NT2/D1 (cell line): ENCODE data around the gene PMEL.
"Not testable (repeated sequence)": the region's sequence is repeated elsewhere in the genome, so short reads cannot be mapped to it uniquely, and the experiment has no call there.

Experiments used
- DNase-seq: peaks from one replicate; pipeline ENCODE4 v3.0.0-alpha.2; 2011; ENCODE audit warnings: low read depth, low spot score
- H3K27me3 ChIP-seq: 2 replicates; pipeline ENCODE4 v1.6.0; 2011; ENCODE audit warnings: mild to moderate bottlenecking; ENCODE audit not compliant: insufficient read length, insufficient read depth
- H3K36me3 ChIP-seq: 2 replicates; pipeline ENCODE4 v1.6.1; 2011; ENCODE audit warnings: mild to moderate bottlenecking, low read length, mixed read lengths; ENCODE audit not compliant: insufficient read depth, insufficient read length
- H3K4me1 ChIP-seq: 2 replicates; pipeline ENCODE4 v1.5.1; 2011; ENCODE audit not compliant: insufficient read depth, insufficient read length
- H3K4me3 ChIP-seq: 2 replicates; pipeline ENCODE4 v1.5.1; 2011; ENCODE audit warnings: low read depth; ENCODE audit not compliant: insufficient read length
- H3K9ac ChIP-seq: 2 replicates; pipeline ENCODE4 v1.6.0; 2011; ENCODE audit warnings: low read depth; ENCODE audit not compliant: insufficient read length
- H3K9me3 ChIP-seq: 2 replicates; pipeline ENCODE4 v1.5.1; 2011; ENCODE audit warnings: mild to moderate bottlenecking, low read length; ENCODE audit not compliant: insufficient read depth
- SUZ12 ChIP-seq: IDR thresholded peaks from 2 replicates; pipeline ENCODE4 v1.6.1; 2011; ENCODE audit not compliant: insufficient read length, insufficient read depth; ENCODE audit errors: extremely low read depth
- YY1 ChIP-seq: IDR thresholded peaks from 2 replicates; pipeline ENCODE4 v1.6.1; 2011; ENCODE audit not compliant: insufficient read length, insufficient read depth
- ZNF274 ChIP-seq: IDR thresholded peaks from 2 replicates; pipeline ENCODE4 v1.6.1; 2011; ENCODE audit warnings: mild to moderate bottlenecking, low read depth, low read length

PMEL gene

DNA sequence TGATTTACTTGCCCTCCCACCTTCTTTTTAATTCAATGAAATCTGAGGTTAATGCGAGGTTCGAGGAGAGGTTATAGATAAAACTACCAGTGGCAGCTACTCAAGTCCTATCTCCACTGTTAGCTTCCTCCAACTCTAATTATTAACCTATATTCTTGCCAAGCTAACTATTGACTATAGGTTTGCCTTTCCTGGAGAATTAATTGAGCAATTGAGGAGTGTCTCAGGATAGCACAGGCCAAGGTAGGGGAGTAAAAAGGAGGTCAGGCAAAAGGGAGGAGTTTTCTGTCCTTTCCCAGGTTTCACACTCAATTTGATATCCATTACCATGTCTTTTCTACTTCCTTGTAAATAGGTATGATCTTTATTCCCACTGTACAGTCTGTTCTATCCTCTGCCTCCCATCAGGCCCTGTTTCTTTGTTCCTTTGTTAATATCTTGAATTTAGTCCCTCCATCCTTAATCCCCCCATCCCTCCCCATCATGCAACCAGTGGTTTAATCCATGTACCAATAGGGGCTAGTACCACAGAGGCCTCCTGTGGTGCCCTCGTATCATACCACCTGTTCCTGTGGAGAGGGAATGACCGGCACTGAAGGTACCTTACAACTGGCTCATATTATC is 27.5 kb upstream of the PMEL start:
- Histone ChIP-seq H3K4me3 (no peak overlapping the region), H3K36me3 (peaks cover 73% of the 10 kb centered on the region), H3K9ac (no peak overlapping the region), H3K9me3 (no peaks in the 10 kb centered on the region), H3K27me3 (no peaks in the 10 kb centered on the region), H3K4me1 (peaks cover under 1% of the 10 kb centered on the region)
- TF ChIP-seq ZNF274 (no peak), SUZ12 (no peak), YY1 (no peak)
- no peak for DNase-seq

DNA sequence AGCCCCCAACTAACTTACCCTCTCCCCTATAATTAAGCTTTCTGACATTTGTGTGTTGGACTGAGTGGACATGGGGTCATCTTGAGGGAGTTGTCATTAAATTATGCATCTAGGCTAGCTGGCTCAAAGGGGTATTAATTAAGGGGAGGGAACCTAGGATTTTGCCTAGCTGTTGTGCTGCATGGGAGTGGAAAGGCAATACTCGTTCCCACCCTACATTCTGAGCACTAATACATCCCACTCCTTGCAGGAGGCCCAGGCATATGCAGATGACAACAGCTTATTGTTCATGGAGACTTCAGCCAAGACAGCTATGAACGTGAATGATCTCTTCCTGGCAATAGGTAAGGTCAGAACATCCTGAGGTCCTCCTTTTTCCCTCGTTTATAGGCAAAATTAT is 25.3 kb upstream of the PMEL start:
- no peaks in the 10 kb centered on the region for H3K4me1 ChIP-seq
- H3K9ac ChIP-seq: no peak overlapping the region
- H3K4me3 ChIP-seq: no peak overlapping the region
- peaks cover 91% of the 10 kb centered on the region for H3K36me3 ChIP-seq
- no peaks in the 10 kb centered on the region for H3K27me3 ChIP-seq
- no peaks in the 10 kb centered on the region for H3K9me3 ChIP-seq
- DNase-seq: no peak
- TF ChIP-seq SUZ12 (no peak), YY1 (no peak), ZNF274 (no peak)

GRCh38 chr12:55985976-55986375 is 20.1 kb upstream of the PMEL start:
- not testable (repeated sequence) for H3K4me3 ChIP-seq, H3K9me3 ChIP-seq, H3K27me3 ChIP-seq, DNase-seq, H3K9ac ChIP-seq, H3K4me1 ChIP-seq
- H3K36me3 ChIP-seq: peaks cover 85% of the 10 kb centered on the region

DNA sequence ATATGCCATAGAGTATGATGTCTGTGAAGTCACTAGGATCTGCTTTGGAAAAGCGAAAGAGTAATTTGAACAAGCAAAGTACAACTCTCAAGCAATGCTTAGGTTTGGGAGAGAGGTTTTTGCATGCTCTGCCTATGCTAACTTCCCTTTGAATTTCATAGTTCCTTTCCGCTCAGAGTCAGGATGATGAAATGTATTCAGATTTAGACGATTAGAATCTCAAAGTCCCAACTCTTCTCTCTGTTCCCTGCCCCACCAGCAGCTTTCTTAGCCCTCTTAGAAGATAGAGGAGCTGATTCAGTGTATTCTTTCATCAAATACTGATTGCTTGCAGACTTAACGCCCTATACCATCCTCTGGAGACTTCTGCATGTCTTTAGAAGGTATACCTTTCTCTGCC is 19.5 kb upstream of the PMEL start:
- Histone ChIP-seq H3K27me3 (no peaks in the 10 kb centered on the region), H3K4me1 (no peaks in the 10 kb centered on the region), H3K4me3 (no peak overlapping the region), H3K9ac (no peak overlapping the region), H3K9me3 (no peaks in the 10 kb centered on the region), H3K36me3 (peaks cover 83% of the 10 kb centered on the region)
- TF ChIP-seq ZNF274 (no peak), SUZ12 (no peak), YY1 (no peak)
- DNase-seq: no peak

DNA sequence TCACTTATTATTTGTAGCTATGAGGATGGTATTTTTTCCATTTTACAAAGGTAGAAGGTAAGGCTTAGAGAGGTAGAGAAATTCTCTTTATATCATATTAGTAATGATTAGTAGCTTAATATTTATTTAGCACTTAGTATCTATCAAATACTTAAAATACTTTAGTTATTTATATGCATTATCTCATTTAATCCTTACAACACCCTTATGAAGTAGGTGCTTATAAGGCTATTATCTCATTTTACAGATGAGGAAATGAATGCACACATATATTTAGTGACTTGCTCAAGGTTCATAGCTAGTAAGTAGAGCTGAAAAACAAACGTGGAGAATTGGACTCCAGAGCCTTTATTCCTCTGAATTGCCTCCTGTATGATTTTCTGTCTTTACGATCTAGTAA is 19.0 kb upstream of the PMEL start:
- H3K9ac ChIP-seq: no peak overlapping the region
- no peak for TF ChIP-seq SUZ12
- TF ChIP-seq ZNF274: no peak
- no peak for TF ChIP-seq YY1
- H3K4me3 ChIP-seq: no peak overlapping the region
- DNase-seq: no peak
- H3K27me3 ChIP-seq: no peaks in the 10 kb centered on the region
- peaks cover 83% of the 10 kb centered on the region for H3K36me3 ChIP-seq
- no peaks in the 10 kb centered on the region for H3K9me3 ChIP-seq
- no peaks in the 10 kb centered on the region for H3K4me1 ChIP-seq

DNA sequence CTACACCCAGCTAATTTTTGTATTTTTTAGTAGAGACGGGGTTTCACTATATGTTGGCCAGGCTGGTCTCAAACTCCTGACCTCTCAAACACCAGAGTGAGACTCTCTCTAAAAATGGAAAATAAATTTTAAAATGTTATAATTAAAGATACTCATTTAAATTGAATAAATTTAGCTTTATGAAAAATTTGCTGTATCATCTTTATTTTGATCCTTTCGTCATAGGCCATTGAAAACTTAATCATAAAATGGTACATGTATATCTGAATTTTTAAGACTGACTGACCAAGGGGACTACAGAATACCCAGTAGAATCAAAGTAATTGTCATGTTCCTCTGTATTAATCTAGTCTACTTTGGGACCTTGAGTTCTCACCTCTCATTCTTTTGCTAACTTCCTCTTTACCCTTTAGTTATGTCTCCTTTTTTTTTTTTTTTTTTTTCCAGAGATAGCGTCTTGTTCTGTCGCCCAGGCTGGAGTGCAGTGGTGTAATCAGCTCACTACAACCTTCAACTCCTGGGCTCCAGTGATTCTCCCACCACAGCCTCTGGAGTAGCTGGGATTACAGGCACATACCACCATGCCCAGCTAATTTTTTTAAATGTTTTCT is 17.5 kb upstream of the PMEL start:
- peaks cover 79% of the 10 kb centered on the region for H3K36me3 ChIP-seq

DNA sequence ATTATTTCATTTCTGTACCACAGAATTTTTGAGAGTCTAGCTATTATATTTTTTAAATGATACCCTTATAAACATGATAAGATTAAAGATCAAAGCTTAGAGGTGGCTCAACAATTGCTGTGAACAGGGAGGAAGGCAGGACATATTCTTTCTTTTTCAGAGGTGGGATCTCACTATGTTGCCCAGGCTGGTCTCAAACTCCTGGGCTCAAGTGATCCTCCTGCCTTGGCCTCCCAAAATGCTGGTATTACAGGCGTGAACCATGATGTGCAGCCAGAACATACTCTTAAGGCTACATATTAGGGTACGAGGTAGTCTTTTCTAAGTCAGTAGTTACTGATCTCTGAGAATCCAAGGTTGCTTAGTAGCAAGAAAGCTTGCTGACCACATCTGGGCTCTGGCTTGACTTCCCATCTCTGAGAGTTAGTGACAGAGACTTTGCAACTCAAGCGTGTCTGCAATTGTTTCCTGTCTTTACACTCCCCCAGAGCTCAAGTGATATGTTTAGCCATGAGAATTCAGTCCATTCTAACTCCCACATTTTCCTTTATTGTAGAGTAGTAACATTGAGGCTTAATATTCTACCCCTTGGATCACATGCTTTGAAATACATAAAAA is 16.6 kb upstream of the PMEL start:
- no peak for TF ChIP-seq ZNF274
- TF ChIP-seq SUZ12: no peak
- no peak for TF ChIP-seq YY1
- Histone ChIP-seq H3K4me3 (no peak overlapping the region), H3K9ac (no peak overlapping the region), H3K4me1 (no peaks in the 10 kb centered on the region), H3K9me3 (no peaks in the 10 kb centered on the region), H3K27me3 (no peaks in the 10 kb centered on the region), H3K36me3 (peaks cover 77% of the 10 kb centered on the region)
- no peak for DNase-seq

More for the DNA sequence above, 17.5 kb upstream of the PMEL start:
- DNase-seq: no peak
- H3K9me3 ChIP-seq: no peaks in the 10 kb centered on the region
- TF ChIP-seq ZNF274 (no peak), SUZ12 (no peak), YY1 (no peak)
- no peaks in the 10 kb centered on the region for H3K4me1 ChIP-seq
- H3K27me3 ChIP-seq: no peaks in the 10 kb centered on the region
- no peak overlapping the region for H3K4me3 ChIP-seq
- no peak overlapping the region for H3K9ac ChIP-seq

DNA sequence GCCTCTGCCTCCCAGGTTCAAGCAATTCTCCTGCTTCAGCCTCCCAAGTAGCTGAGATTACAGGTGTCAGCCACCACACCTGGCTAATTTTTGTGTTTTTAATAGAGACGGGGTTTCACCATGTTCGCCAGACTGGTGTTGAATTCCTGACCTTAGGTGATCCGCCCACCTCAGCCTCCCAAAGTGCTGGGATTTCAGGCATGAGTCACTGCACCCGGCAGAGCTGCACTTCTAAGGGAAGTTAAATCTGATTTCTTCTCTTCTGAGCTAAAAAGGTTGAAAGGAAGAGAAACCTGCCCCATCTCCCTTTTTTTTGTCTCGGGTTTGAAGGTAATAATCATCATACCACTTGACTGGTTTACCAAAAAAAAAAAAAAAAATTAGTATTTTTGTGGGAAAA is 16.0 kb upstream of the PMEL start:
- DNase-seq, H3K27me3 ChIP-seq: not testable (repeated sequence)

More for the DNA sequence above, 16.0 kb upstream of the PMEL start:
- not testable (repeated sequence) for H3K4me3 ChIP-seq, H3K9me3 ChIP-seq, H3K4me1 ChIP-seq, H3K9ac ChIP-seq
- peaks cover 77% of the 10 kb centered on the region for H3K36me3 ChIP-seq
